ENCODE data around the gene SCNN1B.
A peak's percentile ranks its signal among the peaks of the same experiment; 100 is the strongest.

Gene SCNN1B

GRCh38 chr16:23423496-23424049, 121.5 kb downstream of the SCNN1B start (continued):
- 0 out of 2 replicates have a peak, but pooled peaks have one; percentile 45 for TF ChIP-seq ZBTB21 (tag by site-specific recombination; IDR thresholded peaks at IDR 0.05)
- 0 out of 2 replicates have a peak, but pooled peaks have one; percentile 20 for TF ChIP-seq SP3 (tag by site-specific recombination; IDR thresholded peaks at IDR 0.05)
- peak; percentile 84 for TF ChIP-seq ZXDB (tag by site-specific recombination; IDR thresholded peaks at IDR 0.05)
- TF ChIP-seq ZNF639 (tag by site-specific recombination; IDR thresholded peaks at IDR 0.05), result peak; percentile 88; the same call in 1 of the 2 replicates
- TF ChIP-seq ZNF354C (tag by site-specific recombination; IDR thresholded peaks at IDR 0.05; ENCODE audit: borderline replicate concordance, low read depth), result no peak
- TF ChIP-seq ZNF280D (tag by site-specific recombination; IDR thresholded peaks at IDR 0.05), result no peak
- peak; percentile 77 for TF ChIP-seq ZNF843 (tag by site-specific recombination; IDR thresholded peaks at IDR 0.05)
- TF ChIP-seq PBX3 (CRISPR knock-in tag; IDR thresholded peaks at IDR 0.05), result no peak
- peak; percentile 43; the same call in 1 of the 2 replicates for TF ChIP-seq KLF10 (tag by site-specific recombination; IDR thresholded peaks at IDR 0.05)
- peak; percentile 52; the same call in 1 of the 2 replicates for TF ChIP-seq ZNF394 (tag by site-specific recombination; IDR thresholded peaks at IDR 0.05; ENCODE audit: borderline replicate concordance)
- TF ChIP-seq ZNF16 (tag by site-specific recombination; IDR thresholded peaks at IDR 0.05; ENCODE audit: low read depth), result no peak
- no peak for TF ChIP-seq ZNF701 (tag by site-specific recombination; IDR thresholded peaks at IDR 0.05)
- 0 out of 2 replicates have a peak, but pooled peaks have one; percentile 45 for TF ChIP-seq ZNF664 (tag by site-specific recombination; IDR thresholded peaks at IDR 0.05)
- no peak for TF ChIP-seq ZSCAN5A (tag by site-specific recombination; IDR thresholded peaks at IDR 0.05)
- TF ChIP-seq ZNF311 (tag by site-specific recombination; IDR thresholded peaks at IDR 0.05; ENCODE audit: borderline replicate concordance), result no peak
- TF ChIP-seq ZFP69B (tag by site-specific recombination; IDR thresholded peaks at IDR 0.05), result peak; percentile 63
- TF ChIP-seq ZNF629 (tag by site-specific recombination; IDR thresholded peaks at IDR 0.05), result peak; percentile 93
- TF ChIP-seq ZNF341 (tag by site-specific recombination; IDR thresholded peaks at IDR 0.05; ENCODE audit: low read depth), result peak; percentile 21; the same call in 1 of the 2 replicates
- peak; percentile 88 for TF ChIP-seq PRDM6 (tag by site-specific recombination; IDR thresholded peaks at IDR 0.05)
- peak; percentile 86 for TF ChIP-seq ZBTB17 (tag by site-specific recombination; IDR thresholded peaks at IDR 0.05)
- 0 out of 2 replicates have a peak, but pooled peaks have one; percentile 34 for TF ChIP-seq PATZ1 (tag by site-specific recombination; IDR thresholded peaks at IDR 0.05)
- peak; percentile 87 for TF ChIP-seq ZNF366 (tag by site-specific recombination; conservative IDR thresholded peaks at IDR 0.05)
- TF ChIP-seq GFI1B (tag by site-specific recombination; IDR thresholded peaks at IDR 0.05), result peak; percentile 88; the same call in 1 of the 2 replicates
- TF ChIP-seq ZIC2 (tag by site-specific recombination; IDR thresholded peaks at IDR 0.05), result peak; percentile 81
- peak; percentile 90 for TF ChIP-seq ZNF24 (tag by site-specific recombination; IDR thresholded peaks at IDR 0.05)
- peak; percentile 99 for TF ChIP-seq WT1 (tag by site-specific recombination; IDR thresholded peaks at IDR 0.05)
- TF ChIP-seq ZNF19 (tag by site-specific recombination; IDR thresholded peaks at IDR 0.05; ENCODE audit: low read depth), result no peak
- TF ChIP-seq HOXA7 (CRISPR knock-in tag; IDR thresholded peaks at IDR 0.05; ENCODE audit: borderline replicate concordance), result no peak

Data from HEK293 (cell line).